HepG2 (cell line): Measurements from ENCODE around the gene RBM43. TPM values are rescaled to one million over a fixed set of nuclear protein-coding genes. Genes with fewer than 3 reads are reported as not detected.

ENCODE experiments used
- CBX5 ChIP-seq: sonication (generic); formaldehyde crosslinking; IDR thresholded peaks from 2 replicates; pipeline ENCODE4 v1.4.0; 2020; ENCODE audit warnings: missing genetic modification reagents, borderline replicate concordance
- ERF ChIP-seq: IDR thresholded peaks from 2 replicates; pipeline ENCODE4 v1.6.1; 2018; ENCODE audit warnings: missing biosample characterization, missing genetic modification reagents
- FLYWCH1 ChIP-seq: sonication (generic); formaldehyde crosslinking; IDR thresholded peaks from 2 replicates; pipeline ENCODE4 v1.8.1; 2023; ENCODE audit warnings: mild to moderate bottlenecking, missing genetic modification reagents
- FOXA3 ChIP-seq: IDR thresholded peaks from 2 replicates; pipeline ENCODE4 v1.6.1; 2016; ENCODE audit warnings: missing genetic modification reagents, missing compliant biosample characterization
- FOXP1 ChIP-seq, 2 experiments: fragments of 450-650 bp in 1 of 2; IDR thresholded peaks; 2 replicates each; pipeline ENCODE4 v1.6.1; 2017 to 2018; ENCODE audit warnings: antibody characterized with exemption in 1 of 2
- GTF2F1 ChIP-seq: fragments of 150-350 bp; IDR thresholded peaks from 2 replicates; pipeline ENCODE4 v1.6.1; 2014; ENCODE audit warnings: low read length
- IRF2 ChIP-seq: IDR thresholded peaks from 2 replicates; pipeline ENCODE4 v1.6.1; 2018; ENCODE audit warnings: missing genetic modification reagents, missing compliant biosample characterization
- KMT2B ChIP-seq: IDR thresholded peaks from 2 replicates; pipeline ENCODE4 v1.6.1; 2016; ENCODE audit warnings: missing genetic modification reagents, missing compliant biosample characterization
- MYNN ChIP-seq: sonication (generic); formaldehyde crosslinking; IDR thresholded peaks from 2 replicates; pipeline ENCODE4 v1.4.0; 2020; ENCODE audit warnings: mild to moderate bottlenecking, low read depth, missing genetic modification reagents
- NBN ChIP-seq: fragments of 450-650 bp; conservative IDR thresholded peaks from 2 replicates; pipeline ENCODE4 v1.6.1; 2017
- NFE2 ChIP-seq: sonication (generic); formaldehyde crosslinking; IDR thresholded peaks from 2 replicates; pipeline ENCODE4 v1.4.0; 2020; ENCODE audit warnings: missing genetic modification reagents
- RAD51 ChIP-seq: fragments of 450-650 bp; IDR thresholded peaks from 2 replicates; pipeline ENCODE4 v1.6.1; 2016; ENCODE audit warnings: borderline replicate concordance
- SMAD9 ChIP-seq: sonication (generic); formaldehyde crosslinking; IDR thresholded peaks from 2 replicates; pipeline ENCODE4 v1.5.1; 2020; ENCODE audit warnings: mild to moderate bottlenecking, missing genetic modification reagents
- SOX6 ChIP-seq, 2 experiments: fragments of 450-650 bp in 1 of 2; sonication (generic) in 1 of 2; formaldehyde crosslinking in 1 of 2; IDR thresholded peaks; 2 replicates each; pipeline versions ENCODE4 v1.4.0 to v1.6.1; 2017 to 2020; ENCODE audit warnings: antibody characterized with exemption in 1 of 2, mild to moderate bottlenecking in 1 of 2, missing genetic modification reagents in 1 of 2
- TFDP2 ChIP-seq: sonication (generic); formaldehyde crosslinking; IDR thresholded peaks from 2 replicates; pipeline ENCODE4 v1.4.0; 2020; ENCODE audit warnings: missing genetic modification reagents
- TP53 ChIP-seq: sonication (generic); formaldehyde crosslinking; conservative IDR thresholded peaks from 2 replicates; pipeline ENCODE4 v1.4.0; 2020; ENCODE audit warnings: missing genetic modification reagents
- ZEB1 ChIP-seq: IDR thresholded peaks from 2 replicates; pipeline ENCODE4 v1.6.1; 2012; ENCODE audit warnings: mild to moderate bottlenecking, low read depth, inconsistent platforms; ENCODE audit not compliant: insufficient replicate concordance
- ZNF121 ChIP-seq: sonication (generic); formaldehyde crosslinking; IDR thresholded peaks from 2 replicates; pipeline ENCODE4 v1.5.0; 2020; ENCODE audit warnings: mild to moderate bottlenecking, missing genetic modification reagents
- ZNF207 ChIP-seq: fragments of 450-650 bp; IDR thresholded peaks from 2 replicates; pipeline ENCODE4 v1.6.1; 2016; ENCODE audit warnings: antibody characterized with exemption, borderline replicate concordance
- ZNF530 ChIP-seq: sonication (generic); formaldehyde crosslinking; IDR thresholded peaks from 2 replicates; pipeline ENCODE4 v1.5.0; 2020; ENCODE audit warnings: low read depth, mild to moderate bottlenecking, missing genetic modification reagents
- ZNF570 ChIP-seq: sonication (generic); formaldehyde crosslinking; IDR thresholded peaks from 2 replicates; pipeline ENCODE4 v1.4.0; 2020; ENCODE audit warnings: mild to moderate bottlenecking, missing genetic modification reagents, borderline replicate concordance
- ZNF589 ChIP-seq: sonication (generic); formaldehyde crosslinking; conservative IDR thresholded peaks from 2 replicates; pipeline ENCODE4 v1.8.0; 2022; ENCODE audit warnings: mild to moderate bottlenecking, moderate library complexity, missing genetic modification reagents
- ZNF614 ChIP-seq: IDR thresholded peaks from 2 replicates; pipeline ENCODE4 v1.6.1; 2018; ENCODE audit warnings: missing biosample characterization, missing genetic modification reagents, inconsistent platforms, borderline replicate concordance
- ZNF672 ChIP-seq: sonication (generic); formaldehyde crosslinking; IDR thresholded peaks from 2 replicates; pipeline ENCODE4 v1.8.1; 2022; ENCODE audit warnings: missing genetic modification reagents
- ZNF747 ChIP-seq: sonication (generic); formaldehyde crosslinking; IDR thresholded peaks from 2 replicates; pipeline ENCODE4 v1.8.1; 2023; ENCODE audit warnings: missing genetic modification reagents, mild to moderate bottlenecking, borderline replicate concordance
- ZNF749 ChIP-seq: sonication (generic); formaldehyde crosslinking; IDR thresholded peaks from 2 replicates; pipeline ENCODE4 v1.8.0; 2022; ENCODE audit warnings: mild to moderate bottlenecking, missing genetic modification reagents, moderate library complexity, borderline replicate concordance
- ZNF768 ChIP-seq: sonication (generic); formaldehyde crosslinking; IDR thresholded peaks from 2 replicates; pipeline ENCODE4 v1.4.0; 2020; ENCODE audit warnings: missing genetic modification reagents
- ZNF776 ChIP-seq: sonication (generic); formaldehyde crosslinking; IDR thresholded peaks from 2 replicates; pipeline ENCODE4 v1.4.0; 2020; ENCODE audit warnings: mild to moderate bottlenecking, missing genetic modification reagents
- ZNF839 ChIP-seq: sonication (generic); formaldehyde crosslinking; IDR thresholded peaks from 2 replicates; pipeline ENCODE4 v1.4.0; 2020; ENCODE audit warnings: missing genetic modification reagents, mild to moderate bottlenecking, borderline replicate concordance
- ZSCAN31 ChIP-seq: sonication (generic); formaldehyde crosslinking; IDR thresholded peaks from 2 replicates; pipeline ENCODE4 v1.5.0; 2020; ENCODE audit warnings: low read depth, mild to moderate bottlenecking, missing genetic modification reagents
- polyA plus RNA-seq, 8 experiments: library from polyadenylated mRNA; depleted of rRNA in 3 of 8; stranded (reverse) in 7 of 8; unstranded in 1 of 8; fragments of >200 nt; fragmentation: Illumina TruSeq in 4 of 8; extraction: Trizol in 4 of 8; gene quantifications; 2 replicates each; pipeline versions ENCODE4 v1.2.1 to v1.2.3, GENCODE V29; 2011 to 2016; ENCODE audit warnings: low read depth in 4 of 8, missing spikeins in 1 of 8, mixed read lengths in 1 of 8; ENCODE audit not compliant: insufficient read depth in 1 of 8
- total RNA-seq, 5 experiments: library from RNA; depleted of rRNA; stranded (reverse); fragments of >200 nt; fragmentation: Illumina TruSeq; extraction: Trizol; gene quantifications; 2 replicates each; pipeline ENCODE4 v1.2.3, GENCODE V29; 2016; ENCODE audit warnings: low read depth in 1 of 5
- TF ChIP-seq, protein P1 (sequence below): sonication (generic); formaldehyde crosslinking; IDR thresholded peaks from 2 replicates; pipeline ENCODE4 v1.4.0; 2020; ENCODE audit warnings: mild to moderate bottlenecking, missing genetic modification reagents
- TF ChIP-seq, protein P2 (sequence below): IDR thresholded peaks from 2 replicates; pipeline ENCODE4 v1.6.1; 2016; ENCODE audit warnings: low read depth, borderline replicate concordance

Gene RBM43
- total and polyA plus RNA-seq, 2 of the 13 experiments (the other 11 are each of a cell fraction or from before 2014, with no cell fraction given), result 0.31 to 0.70 TPM

DNA sequence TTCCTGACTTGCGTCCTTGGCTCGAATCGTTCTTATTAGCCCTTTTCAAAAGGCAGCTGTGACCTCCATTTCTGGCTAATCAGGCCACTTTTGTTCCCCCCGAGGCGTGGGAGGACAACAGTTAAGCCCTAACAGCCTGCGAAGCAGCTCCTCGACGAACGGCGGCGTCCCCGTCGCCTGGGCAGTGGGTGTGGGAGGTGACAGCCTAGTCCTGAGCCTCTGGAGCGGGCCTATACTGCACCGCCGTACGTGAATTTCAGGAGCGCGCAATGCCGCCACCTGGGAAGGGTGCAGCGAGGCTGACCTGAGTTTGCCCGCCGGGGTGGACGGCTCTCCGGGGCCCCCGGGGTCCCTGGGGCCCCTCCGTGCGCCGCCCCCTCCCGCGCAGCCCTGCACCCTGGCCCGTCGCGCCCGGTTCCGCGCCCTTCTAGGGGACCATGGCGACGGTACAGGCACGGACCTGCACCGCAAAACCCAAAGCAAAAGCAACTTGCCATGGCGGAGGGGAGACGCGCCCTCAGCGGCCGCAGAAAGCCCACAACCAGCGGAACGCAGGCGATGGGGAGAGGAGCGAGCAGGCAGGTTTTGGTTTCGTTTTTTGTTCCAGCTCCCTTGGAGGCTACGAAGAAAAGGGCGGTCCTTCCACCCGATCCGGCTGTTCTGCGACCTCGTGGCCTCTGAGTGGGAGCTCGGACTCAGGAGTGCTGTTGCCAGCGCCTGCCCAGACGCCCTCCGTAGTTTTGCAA, at the start of gene RBM43 (continued):
- TF ChIP-seq, protein P1, sequence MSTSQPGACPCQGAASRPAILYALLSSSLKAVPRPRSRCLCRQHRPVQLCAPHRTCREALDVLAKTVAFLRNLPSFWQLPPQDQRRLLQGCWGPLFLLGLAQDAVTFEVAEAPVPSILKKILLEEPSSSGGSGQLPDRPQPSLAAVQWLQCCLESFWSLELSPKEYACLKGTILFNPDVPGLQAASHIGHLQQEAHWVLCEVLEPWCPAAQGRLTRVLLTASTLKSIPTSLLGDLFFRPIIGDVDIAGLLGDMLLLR (CRISPR knock-in tag), result peak; percentile 62; the same call in 1 of the 2 replicates
- peak; percentile 88 for TF ChIP-seq ZNF747 (CRISPR knock-in tag)
- TF ChIP-seq SOX6 (IDR thresholded peaks at IDR 0.05), result no peak
- no peak; the same call in 1 of the 2 replicates for TF ChIP-seq SOX6 (CRISPR knock-in tag; IDR thresholded peaks at IDR 0.05)
- no peak for TF ChIP-seq ZNF589 (CRISPR knock-in tag)
- no peak for TF ChIP-seq FOXP1 (IDR thresholded peaks at IDR 0.05)
- TF ChIP-seq FOXP1 (CRISPR knock-in tag; IDR thresholded peaks at IDR 0.05), result no peak
- no peak for TF ChIP-seq SMAD9
- TF ChIP-seq GTF2F1, result no peak
- no peak for TF ChIP-seq MYNN (CRISPR knock-in tag)
- no peak for TF ChIP-seq NFE2 (CRISPR knock-in tag)
- peak; percentile 88; the same call in 1 of the 2 replicates for TF ChIP-seq KMT2B
- peak; percentile 86 for TF ChIP-seq ZSCAN31 (CRISPR knock-in tag)
- TF ChIP-seq ZNF207, result no peak
- TF ChIP-seq ZNF839 (CRISPR knock-in tag), result peak; percentile 93; the same call in 1 of the 2 replicates
- TF ChIP-seq TFDP2 (CRISPR knock-in tag), result peak; percentile 71
- TF ChIP-seq ZNF530, result peak; percentile 63; the same call in 1 of the 2 replicates
- peak; percentile 34; the same call in 1 of the 2 replicates for TF ChIP-seq ZNF614 (CRISPR knock-in tag)
- peak; percentile 57; the same call in 1 of the 2 replicates for TF ChIP-seq ZNF776
- TF ChIP-seq NBN, result no peak
- peak; percentile 70 for TF ChIP-seq ZNF768 (CRISPR knock-in tag)
- TF ChIP-seq ZNF672 (CRISPR knock-in tag), result no peak
- TF ChIP-seq ZNF570 (CRISPR knock-in tag), result no peak
- TF ChIP-seq ZNF121 (CRISPR knock-in tag), result peak; percentile 95
- TF ChIP-seq ZEB1, result no peak
- TF ChIP-seq IRF2 (CRISPR knock-in tag), result peak; percentile 85
- no peak for TF ChIP-seq FOXA3 (CRISPR knock-in tag)
- no peak for TF ChIP-seq TP53 (CRISPR knock-in tag)
- no peak; the same call in 1 of the 2 replicates for TF ChIP-seq CBX5 (CRISPR knock-in tag)
- no peak for TF ChIP-seq ERF (CRISPR knock-in tag)
- no peak for TF ChIP-seq RAD51
- no peak; the same call in 1 of the 2 replicates for TF ChIP-seq ZNF749
- peak; percentile 83; the same call in 1 of the 2 replicates for TF ChIP-seq FLYWCH1 (CRISPR knock-in tag)
- TF ChIP-seq, protein P2, sequence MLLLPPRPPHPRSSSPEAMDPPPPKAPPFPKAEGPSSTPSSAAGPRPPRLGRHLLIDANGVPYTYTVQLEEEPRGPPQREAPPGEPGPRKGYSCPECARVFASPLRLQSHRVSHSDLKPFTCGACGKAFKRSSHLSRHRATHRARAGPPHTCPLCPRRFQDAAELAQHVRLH, result no peak
